CD8-positive, alpha-beta memory T cell (primary cell): ENCODE data around the gene KLHDC3. TPM values are rescaled to one million over a fixed set of nuclear protein-coding genes. Genes with fewer than 3 reads are reported as not detected.

Experiments used
- CTCF ChIA-PET: fragments of 350-600 bp; sonication (Branson Sonifier 250); formaldehyde crosslinking; loops from one replicate; lab custom pipeline; 2021; ENCODE audit warnings: antibody characterized with exemption; lab: Charles Lee
- POLR2A ChIA-PET: fragments of 350-600 bp; sonication (Branson Sonifier 250); formaldehyde crosslinking; loops from one replicate; lab custom pipeline; 2021; ENCODE audit warnings: antibody characterized with exemption; lab: Charles Lee
- DNase-seq, 5 donors: peaks; one replicate each; pipeline versions ENCODE4 v3.0.0 to v3.0.0-alpha.2; 2020 to 2022; ENCODE audit warnings: mixed read lengths in 1 of 5
- H3K27ac ChIP-seq: one replicate; pipeline ENCODE4 v1.7.0; 2013; ENCODE audit warnings: low read depth, mild to moderate bottlenecking, low read length, moderate library complexity
- H3K27me3 ChIP-seq: 2 replicates; pipeline ENCODE4 v1.7.0; 2013; ENCODE audit warnings: low read length, mild to moderate bottlenecking; ENCODE audit not compliant: insufficient read depth, poor library complexity, severe bottlenecking
- H3K36me3 ChIP-seq: 2 replicates; pipeline ENCODE4 v1.7.0; 2013; ENCODE audit warnings: mild to moderate bottlenecking, low read length, moderate library complexity; ENCODE audit not compliant: insufficient read depth
- H3K4me1 ChIP-seq: 2 replicates; pipeline ENCODE4 v1.7.0; 2013; ENCODE audit warnings: mild to moderate bottlenecking, low read length, moderate library complexity; ENCODE audit not compliant: insufficient read depth
- H3K4me3 ChIP-seq: 2 replicates; pipeline ENCODE4 v1.7.0; 2013; ENCODE audit warnings: mild to moderate bottlenecking, low read length
- H3K9me3 ChIP-seq: 2 replicates; pipeline ENCODE4 v1.7.0; 2013; ENCODE audit warnings: mild to moderate bottlenecking, low read length
- H3K27ac Mint-ChIP-seq, 8 donors: one replicate each; pipeline ENCODE4 v1.8.0; 2020 to 2021; ENCODE audit warnings: mixed read lengths in 8 of 8, mild to moderate bottlenecking in 6 of 8, inconsistent platforms in 3 of 8, moderate library complexity in 3 of 8
- H3K27me3 Mint-ChIP-seq, 2 donors: one replicate each; pipeline ENCODE4 v1.8.0; 2020 to 2021; ENCODE audit warnings: mixed read lengths in 2 of 2, mild to moderate bottlenecking in 1 of 2, moderate library complexity in 1 of 2
- H3K36me3 Mint-ChIP-seq, 3 donors: one replicate each; pipeline ENCODE4 v1.8.0; 2020 to 2021; ENCODE audit warnings: mixed read lengths in 3 of 3, inconsistent platforms in 1 of 3, mild to moderate bottlenecking in 1 of 3
- H3K4me1 Mint-ChIP-seq, 3 donors: one replicate each; pipeline ENCODE4 v1.8.0; 2020 to 2021; ENCODE audit warnings: mixed read lengths in 3 of 3, inconsistent platforms in 1 of 3, mild to moderate bottlenecking in 1 of 3
- H3K4me3 Mint-ChIP-seq, 7 donors: one replicate each; pipeline ENCODE4 v1.8.0; 2020 to 2021; ENCODE audit warnings: mixed read lengths in 7 of 7, mild to moderate bottlenecking in 6 of 7, moderate library complexity in 4 of 7, inconsistent platforms in 2 of 7
- H3K9me3 Mint-ChIP-seq, 5 donors: one replicate each; pipeline ENCODE4 v1.8.0; 2020 to 2022; ENCODE audit warnings: mixed read lengths in 5 of 5, mild to moderate bottlenecking in 3 of 5, moderate library complexity in 2 of 5, inconsistent platforms in 1 of 5
- polyA plus RNA-seq: library from polyadenylated mRNA; unstranded; fragments of 300-500 nt; fragmentation: Illumina TruSeq; gene quantifications from one replicate; pipeline ENCODE4 v1.2.3, GENCODE V29; 2021
- total RNA-seq, 2 experiments: library from RNA; stranded (reverse); gene quantifications; one replicate each; pipeline ENCODE4 v1.2.3, GENCODE V29; 2021

KLHDC3 gene
- total and polyA plus RNA-seq, 3 experiments from 2014 or later, result 73.5 to 90.7 (median 74.1) TPM

DNA sequence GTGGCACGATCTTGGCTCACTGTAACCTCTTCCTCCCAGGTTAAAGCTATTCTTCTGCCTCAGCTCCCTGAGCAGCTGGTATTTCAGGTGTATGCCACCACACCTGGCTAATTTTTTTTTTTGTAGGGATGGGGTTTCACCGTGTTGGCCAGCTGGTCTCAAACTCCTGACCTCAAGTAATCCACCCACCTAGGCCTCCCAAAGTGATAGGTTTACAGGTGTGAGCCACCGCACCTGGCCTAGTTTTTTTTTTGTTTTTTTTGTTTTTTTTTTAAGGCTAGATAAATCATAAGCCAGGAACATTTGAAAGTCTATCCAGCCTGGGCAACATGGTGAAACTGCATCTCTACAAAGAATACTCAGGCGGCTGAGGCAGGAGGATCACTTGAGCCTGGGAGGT is 18.3 kb downstream of the KLHDC3 start:
- Histone ChIP-seq H3K9me3 (no peaks in the 10 kb centered on the region), H3K27me3 (no peaks in the 10 kb centered on the region), H3K27ac (no peak overlapping the region), H3K4me3 (no peak overlapping the region), H3K36me3 (peaks cover 30% of the 10 kb centered on the region), H3K4me1 (no peaks in the 10 kb centered on the region)
- ChIA-PET POLR2A (no interaction called here), CTCF (interaction anchor here (1.1 to 1.3 kb wide), 2 partner anchors 12 to 15 kb away, joined by 3 read pairs; no protein-coding TSS in a partner anchor)
- Mint-ChIP-seq H3K9me3 (no peaks in the 10 kb centered on the region), H3K4me3 (no peak overlapping the region), H3K36me3 (peaks cover 4 to 72% (median 9%) of the 10 kb centered on the region in 3 donors), H3K4me1 (peaks cover 0 to 6% (median 1%) of the 10 kb centered on the region in 3 donors), H3K27ac (no peak overlapping the region), H3K27me3 (no peaks in the 10 kb centered on the region)
- DNase-seq, result no peak

- POLR2A ChIA-PET, result no interaction called here
- Mint-ChIP-seq H3K27ac (peak overlapping the region in 5 of 8 donors; percentile 3 to 71 (median 18)), H3K4me3 (no peak overlapping the region), H3K9me3 (no peaks in the 10 kb centered on the region), H3K4me1 (peaks cover 0 to 6% (median 0%) of the 10 kb centered on the region in 3 donors), H3K36me3 (peaks cover 0 to 72% (median 5%) of the 10 kb centered on the region in 3 donors), H3K27me3 (no peaks in the 10 kb centered on the region)
- no peaks in the 10 kb centered on the region for H3K27me3 ChIP-seq
- peaks cover 20% of the 10 kb centered on the region for H3K36me3 ChIP-seq
- DNase-seq, result no peak
- H3K9me3 ChIP-seq, result no peaks in the 10 kb centered on the region
- H3K4me3 ChIP-seq, result no peak overlapping the region
- no peak overlapping the region for H3K27ac ChIP-seq
- H3K4me1 ChIP-seq, result no peaks in the 10 kb centered on the region
- CTCF ChIA-PET, result interaction anchor here (1.3 to 1.4 kb wide), 2 partner anchors 15 to 17 kb away, joined by 3 to 4 read pairs; no protein-coding TSS in a partner anchor
Observed at GRCh38 chr6:43033496-43034189, 19.6 kb downstream of the KLHDC3 start.

DNA sequence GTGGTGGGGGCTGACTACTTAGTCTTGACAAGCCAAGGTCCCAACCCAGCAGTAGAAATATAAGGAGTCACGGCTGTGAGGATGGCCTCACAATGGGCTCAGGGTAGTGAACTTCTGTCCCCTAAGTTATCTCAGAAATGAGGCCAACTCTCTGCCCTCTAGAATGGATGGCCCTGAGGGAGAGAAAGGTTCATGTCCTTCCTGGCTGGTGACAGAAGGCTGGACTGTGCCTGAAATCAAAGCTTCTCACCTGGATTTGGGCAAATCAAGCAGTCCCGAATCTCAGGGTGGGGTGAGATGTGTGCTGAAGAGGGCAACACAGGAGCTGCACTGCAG is 20.1 kb downstream of the KLHDC3 start:
- no peak overlapping the region for H3K4me3 ChIP-seq
- H3K27ac ChIP-seq, result no peak overlapping the region
- Mint-ChIP-seq H3K4me3 (no peak overlapping the region), H3K4me1 (peaks cover 0 to 6% (median 0%) of the 10 kb centered on the region in 3 donors), H3K27me3 (no peaks in the 10 kb centered on the region), H3K36me3 (peaks cover 0 to 72% (median 5%) of the 10 kb centered on the region in 3 donors), H3K9me3 (no peaks in the 10 kb centered on the region), H3K27ac (peak overlapping the region in 1 of 8 donors; percentile 40)
- H3K9me3 ChIP-seq, result no peaks in the 10 kb centered on the region
- ChIA-PET POLR2A (interaction anchor here (0.7 kb wide), 1 partner anchor 24 kb away, joined by 4 read pairs; no protein-coding TSS in a partner anchor), CTCF (interaction anchor here (0.9 to 1.4 kb wide), 2 partner anchors 15 to 43 kb away, joined by 3 to 4 read pairs; no protein-coding TSS in a partner anchor)
- H3K27me3 ChIP-seq, result no peaks in the 10 kb centered on the region
- H3K4me1 ChIP-seq, result no peaks in the 10 kb centered on the region
- DNase-seq, result no peak
- peaks cover 15% of the 10 kb centered on the region for H3K36me3 ChIP-seq

GRCh38 chr6:43035495-43036194 is 21.6 kb downstream of the KLHDC3 start:
- CTCF ChIA-PET, result interaction anchor here (1.2 kb wide), 1 partner anchor 15 kb away, joined by 3 read pairs; no protein-coding TSS in a partner anchor
- POLR2A ChIA-PET, result interaction anchor here (0.6 kb wide), 1 partner anchor 153 kb away, joined by 6 read pairs; no protein-coding TSS in a partner anchor

GRCh38 chr6:43036712-43037111 is 22.7 kb downstream of the KLHDC3 start:
- Histone ChIP-seq H3K4me1 (no peaks in the 10 kb centered on the region), H3K9me3 (no peaks in the 10 kb centered on the region), H3K4me3 (no peak overlapping the region), H3K36me3 (peaks cover 4% of the 10 kb centered on the region), H3K27ac (no peak overlapping the region), H3K27me3 (no peaks in the 10 kb centered on the region)
- ChIA-PET POLR2A (no interaction called here), CTCF (no interaction called here)
- Mint-ChIP-seq H3K4me3 (no peak overlapping the region), H3K36me3 (peaks cover 0 to 76% (median 4%) of the 10 kb centered on the region in 3 donors), H3K27me3 (no peaks in the 10 kb centered on the region), H3K9me3 (no peaks in the 10 kb centered on the region), H3K27ac (peak overlapping the region in 1 of 8 donors; percentile 74), H3K4me1 (peaks cover 0 to 3% (median 0%) of the 10 kb centered on the region in 3 donors)
- DNase-seq, result no peak

More at GRCh38 chr6:43035495-43036194, 21.6 kb downstream of the KLHDC3 start:
- Histone ChIP-seq H3K36me3 (peaks cover 6% of the 10 kb centered on the region), H3K4me3 (no peak overlapping the region), H3K27ac (no peak overlapping the region), H3K4me1 (no peaks in the 10 kb centered on the region), H3K27me3 (no peaks in the 10 kb centered on the region), H3K9me3 (no peaks in the 10 kb centered on the region)
- Mint-ChIP-seq H3K4me1 (peaks cover 0 to 6% (median 0%) of the 10 kb centered on the region in 3 donors), H3K36me3 (peaks cover 0 to 74% (median 2%) of the 10 kb centered on the region in 3 donors), H3K4me3 (no peak overlapping the region), H3K27ac (peak overlapping the region in 3 of 8 donors; percentile 29 to 56 (median 40)), H3K9me3 (no peaks in the 10 kb centered on the region), H3K27me3 (no peaks in the 10 kb centered on the region)
- no peak for DNase-seq

- Histone ChIP-seq H3K36me3 (no peaks in the 10 kb centered on the region), H3K27me3 (no peaks in the 10 kb centered on the region), H3K9me3 (no peaks in the 10 kb centered on the region), H3K27ac (no peak overlapping the region), H3K4me1 (no peaks in the 10 kb centered on the region), H3K4me3 (no peak overlapping the region)
- Mint-ChIP-seq H3K27me3 (no peaks in the 10 kb centered on the region), H3K4me1 (no peaks in the 10 kb centered on the region), H3K4me3 (no peak overlapping the region), H3K27ac (peak overlapping the region in 2 of 8 donors; percentile 43 to 81), H3K9me3 (no peaks in the 10 kb centered on the region), H3K36me3 (peaks cover 0 to 73% (median 4%) of the 10 kb centered on the region in 3 donors)
- ChIA-PET POLR2A (no interaction called here), CTCF (no interaction called here)
- DNase-seq, result no peak
Observed at GRCh38 chr6:43037197-43037596, 23.1 kb downstream of the KLHDC3 start.

DNA sequence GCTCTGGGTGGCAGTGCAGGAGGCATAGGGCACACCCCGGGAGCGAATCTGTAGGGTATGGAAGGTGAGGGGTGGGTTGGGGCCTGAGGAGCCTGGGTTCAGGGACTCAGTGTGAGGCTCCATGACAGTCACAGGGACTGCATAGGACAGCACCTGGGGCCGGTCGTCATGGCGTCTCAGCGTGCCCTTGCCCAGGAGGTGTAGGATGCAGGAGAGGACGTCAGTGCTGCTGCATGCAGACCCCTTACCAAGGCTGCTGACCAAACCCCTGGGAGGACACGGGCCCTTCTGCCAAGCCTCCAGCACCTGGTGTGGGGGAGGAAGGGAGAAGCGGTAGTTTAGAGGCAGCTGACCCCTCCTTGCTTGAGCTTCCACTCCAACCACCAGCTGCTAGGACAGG is 23.7 kb downstream of the KLHDC3 start:
- CTCF ChIA-PET, result no interaction called here

More for the DNA sequence above, 23.7 kb downstream of the KLHDC3 start:
- no peak overlapping the region for H3K27ac ChIP-seq
- no peaks in the 10 kb centered on the region for H3K9me3 ChIP-seq
- H3K36me3 ChIP-seq, result no peaks in the 10 kb centered on the region
- Mint-ChIP-seq H3K36me3 (peaks cover 0 to 72% (median 7%) of the 10 kb centered on the region in 3 donors), H3K27ac (peak overlapping the region in 2 of 8 donors; percentile 56 to 81), H3K27me3 (no peaks in the 10 kb centered on the region), H3K4me3 (no peak overlapping the region), H3K4me1 (no peaks in the 10 kb centered on the region), H3K9me3 (no peaks in the 10 kb centered on the region)
- POLR2A ChIA-PET, result interaction anchor here (0.6 kb wide), 1 partner anchor 108 kb away, joined by 4 read pairs; the partner anchor contains the start of gene CNPY3
- no peaks in the 10 kb centered on the region for H3K27me3 ChIP-seq
- DNase-seq, result no peak
- no peak overlapping the region for H3K4me3 ChIP-seq
- H3K4me1 ChIP-seq, result no peaks in the 10 kb centered on the region
